ENCODE measurements around the gene PRDM15. TPM values are rescaled to one million over a fixed set of nuclear protein-coding genes. Genes with fewer than 3 reads are reported as not detected.

PRDM15 gene
- total RNA-seq, 4 donors from 2014 or later: 11.8 to 33.7 (median 18.5) TPM

DNA sequence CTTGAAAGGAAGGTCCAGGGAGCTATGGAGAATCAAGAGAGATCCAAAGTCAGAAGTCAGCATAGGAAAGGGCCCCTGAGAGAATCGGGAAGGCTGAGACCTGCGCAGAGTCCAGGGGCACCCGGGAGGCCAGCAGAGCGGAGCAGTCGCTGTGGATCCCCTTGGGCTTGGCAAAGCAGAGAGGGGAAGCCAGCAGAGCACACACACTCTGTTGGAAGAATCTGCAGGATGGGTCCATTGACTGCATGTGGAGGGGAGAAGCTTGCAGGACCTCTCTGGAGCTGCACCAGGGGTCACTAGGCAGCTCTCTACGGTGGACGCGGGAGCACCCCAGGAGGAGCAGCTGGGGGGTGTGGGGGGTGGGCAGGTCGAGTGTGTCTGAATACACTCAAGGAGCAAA lies 118.7 kb downstream of the PRDM15 start:
- 78 to 89% methylated on average over 9 of the region's 9 CpGs for WGBS, 2 donors
- Histone ChIP-seq H3K4me1 (peaks cover 0 to 20% (median 3%) of the 10 kb centered on the region in 4 donors), H3K27ac (no peak overlapping the region), H3K4me3 (no peak overlapping the region), H3K36me3 (no peaks in the 10 kb centered on the region), H3K27me3 (peaks cover 0 to 54% of the 10 kb centered on the region in 2 donors), H3K9me3 (no peaks in the 10 kb centered on the region)
- no peak for DNase-seq (ENCODE audit: low spot score in 2 of 2)
- TF ChIP-seq POLR2A (IDR thresholded peaks at IDR 0.05) (no peak), EP300 (IDR thresholded peaks at IDR 0.05) (no peak)
- TF ChIP-seq, protein P1, sequence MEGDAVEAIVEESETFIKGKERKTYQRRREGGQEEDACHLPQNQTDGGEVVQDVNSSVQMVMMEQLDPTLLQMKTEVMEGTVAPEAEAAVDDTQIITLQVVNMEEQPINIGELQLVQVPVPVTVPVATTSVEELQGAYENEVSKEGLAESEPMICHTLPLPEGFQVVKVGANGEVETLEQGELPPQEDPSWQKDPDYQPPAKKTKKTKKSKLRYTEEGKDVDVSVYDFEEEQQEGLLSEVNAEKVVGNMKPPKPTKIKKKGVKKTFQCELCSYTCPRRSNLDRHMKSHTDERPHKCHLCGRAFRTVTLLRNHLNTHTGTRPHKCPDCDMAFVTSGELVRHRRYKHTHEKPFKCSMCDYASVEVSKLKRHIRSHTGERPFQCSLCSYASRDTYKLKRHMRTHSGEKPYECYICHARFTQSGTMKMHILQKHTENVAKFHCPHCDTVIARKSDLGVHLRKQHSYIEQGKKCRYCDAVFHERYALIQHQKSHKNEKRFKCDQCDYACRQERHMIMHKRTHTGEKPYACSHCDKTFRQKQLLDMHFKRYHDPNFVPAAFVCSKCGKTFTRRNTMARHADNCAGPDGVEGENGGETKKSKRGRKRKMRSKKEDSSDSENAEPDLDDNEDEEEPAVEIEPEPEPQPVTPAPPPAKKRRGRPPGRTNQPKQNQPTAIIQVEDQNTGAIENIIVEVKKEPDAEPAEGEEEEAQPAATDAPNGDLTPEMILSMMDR (IDR thresholded peaks at IDR 0.05): no peak

- DNase-seq (ENCODE audit: low spot score in 2 of 2): no peak
- no peak overlapping the region for H3K4me3 ChIP-seq
- H3K27me3 ChIP-seq: peaks cover 0 to 49% of the 10 kb centered on the region in 2 donors
- no peaks in the 10 kb centered on the region for H3K9me3 ChIP-seq
- no peak overlapping the region for H3K27ac ChIP-seq
- H3K36me3 ChIP-seq: no peaks in the 10 kb centered on the region
- TF ChIP-seq POLR2A (IDR thresholded peaks at IDR 0.05): no peak
- 84 to 91% methylated on average over 5 of the region's 5 CpGs for WGBS, 2 donors
- H3K4me1 ChIP-seq: peaks cover 0 to 20% (median 3%) of the 10 kb centered on the region in 4 donors
Measured at GRCh38 chr21:41759926-41760325, 119.2 kb downstream of the PRDM15 start.

GRCh38 chr21:41759214-41759840 lies 119.8 kb downstream of the PRDM15 start:
- Histone ChIP-seq H3K36me3 (no peaks in the 10 kb centered on the region), H3K27ac (no peak overlapping the region), H3K4me1 (peaks cover 0 to 20% (median 3%) of the 10 kb centered on the region in 4 donors), H3K27me3 (peaks cover 0 to 43% of the 10 kb centered on the region in 2 donors), H3K4me3 (no peak overlapping the region), H3K9me3 (no peaks in the 10 kb centered on the region)
- TF ChIP-seq POLR2A (IDR thresholded peaks at IDR 0.05): no peak
- TF ChIP-seq, protein P1 (IDR thresholded peaks at IDR 0.05): no peak
- TF ChIP-seq EP300 (IDR thresholded peaks at IDR 0.05): no peak
- no peak for DNase-seq (ENCODE audit: low spot score in 2 of 2)
- WGBS, 2 donors: 82 to 83% methylated on average over 11 of the region's 11 CpGs

DNA sequence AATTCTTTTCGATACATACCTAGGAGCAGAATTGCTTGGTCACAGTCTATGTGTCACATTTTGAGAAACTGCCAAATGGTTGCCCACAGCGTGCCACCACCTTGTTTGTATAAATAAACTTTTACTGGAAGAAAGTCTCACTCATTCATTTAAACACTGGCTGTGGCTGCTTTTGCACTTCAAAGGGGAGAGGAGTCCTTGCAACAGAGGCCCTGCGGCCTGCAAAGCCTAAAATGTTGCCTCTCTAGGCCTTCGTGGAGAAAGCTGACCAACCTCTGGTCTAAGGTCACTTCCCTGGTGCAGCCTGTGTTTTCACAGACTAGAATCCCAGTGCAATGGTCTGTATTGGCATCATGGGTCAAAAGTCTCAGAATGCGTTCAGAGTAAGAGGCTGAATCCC lies 120.6 kb downstream of the PRDM15 start:
- H3K4me3 ChIP-seq: no peak overlapping the region
- H3K36me3 ChIP-seq: no peaks in the 10 kb centered on the region
- H3K27me3 ChIP-seq: peaks cover 0 to 35% of the 10 kb centered on the region in 2 donors
- no peak overlapping the region for H3K27ac ChIP-seq
- WGBS, 2 donors: 84 to 85% methylated on average over 5 of the region's 5 CpGs
- no peak for TF ChIP-seq EP300 (IDR thresholded peaks at IDR 0.05)
- H3K4me1 ChIP-seq: peaks cover 0 to 20% (median 3%) of the 10 kb centered on the region in 4 donors
- H3K9me3 ChIP-seq: no peaks in the 10 kb centered on the region
- no peak for DNase-seq (ENCODE audit: low spot score in 2 of 2)

DNA sequence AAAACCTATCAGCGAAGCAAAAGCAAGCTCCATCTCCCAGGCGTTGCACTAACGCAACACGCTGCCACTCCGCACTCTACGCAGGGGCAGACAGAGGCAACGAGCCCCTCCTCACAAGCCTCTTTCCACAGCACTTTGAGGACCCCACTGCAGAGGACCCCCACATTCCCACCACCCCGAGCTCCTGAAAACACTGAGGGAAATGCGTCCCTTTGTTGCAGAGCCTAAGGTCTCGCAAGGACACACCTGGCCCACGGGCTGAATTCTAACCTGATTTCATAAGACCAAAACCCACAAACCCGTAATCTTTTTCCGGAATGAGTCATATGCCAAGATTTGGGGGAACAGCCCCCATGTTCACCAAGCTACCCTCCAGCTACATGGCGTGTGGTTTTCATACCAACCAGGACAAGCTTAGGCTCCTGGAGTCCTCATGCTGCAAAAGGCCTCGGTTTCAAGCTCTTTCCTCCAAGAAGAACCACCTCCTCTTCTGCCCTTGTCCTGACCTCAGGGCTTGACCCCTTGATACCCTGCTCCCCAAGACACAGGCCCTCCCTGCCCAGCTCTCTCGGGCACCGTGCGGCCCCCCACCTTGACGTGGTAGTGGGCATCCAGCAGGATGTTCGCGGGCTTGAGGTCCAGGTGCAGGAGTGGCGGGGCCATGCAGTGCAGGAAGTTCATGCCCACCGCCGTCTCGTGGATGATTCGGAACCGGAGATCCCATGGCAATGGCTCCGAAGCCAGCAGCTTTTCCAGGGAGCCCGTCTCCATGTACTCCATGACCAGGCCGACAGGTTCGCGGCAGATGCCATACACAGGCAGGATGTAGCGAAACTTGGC lies 123.0 kb downstream of the PRDM15 start:
- DNase-seq (ENCODE audit: low spot score in 2 of 2): no peak
- WGBS, 2 donors: 94 to 95% methylated on average over 33 of the region's 33 CpGs
- Histone ChIP-seq H3K27me3 (peaks cover 0 to 11% of the 10 kb centered on the region in 2 donors), H3K36me3 (no peaks in the 10 kb centered on the region), H3K4me1 (peaks cover 0 to 4% (median 0%) of the 10 kb centered on the region in 4 donors), H3K9me3 (no peaks in the 10 kb centered on the region), H3K4me3 (no peak overlapping the region), H3K27ac (no peak overlapping the region)
- TF ChIP-seq EP300 (IDR thresholded peaks at IDR 0.05) (no peak), POLR2A (IDR thresholded peaks at IDR 0.05) (no peak)
- TF ChIP-seq, protein P1 (IDR thresholded peaks at IDR 0.05): no peak

Data from tibial nerve (tissue), 4 donors.